Endothelial cell of umbilical vein (primary cell): Measurements from ENCODE around the gene C1orf198. TPM values are rescaled to one million over a fixed set of nuclear protein-coding genes. Genes with fewer than 3 reads are reported as not detected.

Experiments used
- BruUV-seq: library from RNA; stranded (reverse); fragments of 400-500 nt; replicated peaks from 2 replicates; lab custom pipeline; 2021; lab: Mats Ljungman, UMichigan
- CTCF ChIA-PET: fragments of 300-600, 350-600 bp; sonication (Branson Sonifier 250); formaldehyde crosslinking; loops from one replicate; lab custom pipeline; 2021; ENCODE audit warnings: antibody characterized with exemption, inconsistent platforms; lab: Charles Lee
- POLR2A ChIA-PET: fragments of 300-600, 350-600 bp; sonication (Branson Sonifier 250); formaldehyde crosslinking; loops from one replicate; lab custom pipeline; 2021; ENCODE audit warnings: antibody characterized with exemption, inconsistent platforms; lab: Charles Lee
- DNase-seq: peaks from one replicate; pipeline ENCODE4 v3.0.0-alpha.2; 2011; ENCODE audit warnings: low read depth, low spot score
- FAIRE-seq: peaks from 2 replicates; lab custom pipeline; 2011; peaks lifted over from hg19 to GRCh38; lab: Jason Lieb, UNC
- H2AFZ ChIP-seq: 2 replicates; pipeline ENCODE4 v1.6.0; 2012; ENCODE audit warnings: low read depth, low read length, control low read depth, inconsistent platforms
- H3K27ac ChIP-seq: 2 replicates; pipeline ENCODE4 v1.5.1; 2011; ENCODE audit warnings: low read depth, mild to moderate bottlenecking, control low read depth, low read length, moderate library complexity; ENCODE audit not compliant: insufficient read depth
- H3K27me3 ChIP-seq, 2 experiments: 2 replicates each; pipeline versions ENCODE4 v1.6.0 to v1.6.1; 2011; ENCODE audit warnings: low read length in 2 of 2, mixed read lengths in 1 of 2; ENCODE audit not compliant: control insufficient read depth in 2 of 2, insufficient read depth in 2 of 2
- H3K36me3 ChIP-seq, 2 experiments: 2 replicates in 1 of 2; 3 replicates in 1 of 2; pipeline ENCODE4 v1.5.1; 2011; ENCODE audit warnings: low read length in 2 of 2, mild to moderate bottlenecking in 1 of 2, moderate library complexity in 1 of 2; ENCODE audit not compliant: control insufficient read depth in 2 of 2, insufficient read depth in 2 of 2; ENCODE audit errors: extremely low read depth in 1 of 2
- H3K4me1 ChIP-seq: 3 replicates; pipeline ENCODE4 v1.5.1; 2011; ENCODE audit warnings: mild to moderate bottlenecking, low read length; ENCODE audit not compliant: control insufficient read depth, insufficient read depth; ENCODE audit errors: extremely low read depth
- H3K4me2 ChIP-seq: 2 replicates; pipeline ENCODE4 v1.6.1; 2011; ENCODE audit warnings: low read length, control low read depth, mixed read lengths; ENCODE audit not compliant: insufficient read depth
- H3K4me3 ChIP-seq, 3 experiments: fragments of 200-600 bp in 1 of 3; sonication (generic), shearing (Covaris generic) in 1 of 3; replicated peaks in 1 of 3; 2 replicates each; pipeline ENCODE4 v1.5.1; 2011 to 2016; ENCODE audit warnings: control low read depth in 3 of 3, low read length in 3 of 3, mild to moderate bottlenecking in 2 of 3, inconsistent platforms in 1 of 3, low read depth in 1 of 3, moderate library complexity in 1 of 3; ENCODE audit not compliant: insufficient read depth in 1 of 3
- H3K79me2 ChIP-seq: 2 replicates; pipeline ENCODE4 v1.6.0; 2012; ENCODE audit warnings: low read length, inconsistent platforms; ENCODE audit not compliant: control insufficient read depth, insufficient read depth
- H3K9ac ChIP-seq: replicated peaks from 2 replicates; pipeline ENCODE3; 2011; ENCODE audit warnings: low read length, control low read depth; ENCODE audit not compliant: insufficient read depth; ENCODE audit errors: extremely low read depth
- H3K9me1 ChIP-seq: replicated peaks from 3 replicates; pipeline ENCODE4 v1.6.0; 2011; ENCODE audit warnings: mild to moderate bottlenecking, low read length; ENCODE audit not compliant: control insufficient read depth, insufficient read depth; ENCODE audit errors: extremely low read depth
- H3K9me3 ChIP-seq: replicated peaks from 2 replicates; pipeline ENCODE4 v1.5.1; 2012; ENCODE audit warnings: low read length, inconsistent platforms; ENCODE audit not compliant: control insufficient read depth, insufficient read depth
- H4K20me1 ChIP-seq: replicated peaks from 2 replicates; pipeline ENCODE3; 2011; ENCODE audit warnings: mild to moderate bottlenecking, low read length; ENCODE audit not compliant: control insufficient read depth, insufficient read depth; ENCODE audit errors: extremely low read depth
- CTCF ChIP-seq, 2 donors: IDR thresholded peaks; 1 replicate in 1 of 2; 2 replicates in 1 of 2; pipeline ENCODE4 v1.5.1; 2011; ENCODE audit warnings: low read length in 2 of 2, mild to moderate bottlenecking in 2 of 2, moderate library complexity in 2 of 2, control low read depth in 1 of 2, inconsistent platforms in 1 of 2, low read depth in 1 of 2; ENCODE audit not compliant: insufficient read depth in 1 of 2; ENCODE audit errors: extremely low read depth in 1 of 2
- EZH2 ChIP-seq: IDR thresholded peaks from 2 replicates; pipeline ENCODE4 v1.6.1; 2012; ENCODE audit warnings: borderline replicate concordance, low read depth, mild to moderate bottlenecking, moderate library complexity, low read length, inconsistent platforms; ENCODE audit not compliant: severe bottlenecking
- FOS ChIP-seq: IDR thresholded peaks from 2 replicates; pipeline ENCODE4 v1.6.1; 2011; ENCODE audit warnings: mild to moderate bottlenecking, low read length, moderate library complexity, borderline replicate concordance; ENCODE audit not compliant: insufficient read depth
- GATA2 ChIP-seq: IDR thresholded peaks from 2 replicates; pipeline ENCODE4 v1.7.0; 2011; ENCODE audit warnings: low read depth, mild to moderate bottlenecking, moderate library complexity, mixed read lengths, low read length; ENCODE audit not compliant: insufficient read length, insufficient read depth
- JUN ChIP-seq: IDR thresholded peaks from 2 replicates; pipeline ENCODE4 v1.6.1; 2011; ENCODE audit warnings: borderline replicate concordance, low read depth; ENCODE audit not compliant: insufficient read length, insufficient read depth
- MAX ChIP-seq: IDR thresholded peaks from 2 replicates; pipeline ENCODE4 v1.6.1; 2011; ENCODE audit not compliant: insufficient read depth, insufficient read length
- MYC ChIP-seq: IDR thresholded peaks from one replicate; pipeline ENCODE4 v1.6.1; 2011; ENCODE audit warnings: mild to moderate bottlenecking, low read depth, low read length
- POLR2A ChIP-seq: IDR thresholded peaks from 2 replicates; pipeline ENCODE4 v1.6.1; 2012; ENCODE audit warnings: low read depth, mild to moderate bottlenecking, control low read depth, low read length
- POLR2AphosphoS5 ChIP-seq: IDR thresholded peaks from 2 replicates; pipeline ENCODE4 v1.6.1; 2012; ENCODE audit warnings: low read depth, mild to moderate bottlenecking, control low read depth, low read length, moderate library complexity; ENCODE audit not compliant: insufficient read depth
- dilution Hi-C: fragments of 300-500 bp; cut with MboI; formaldehyde crosslinking; loops from one replicate; pipeline ENCODE4 v1.15.0; 2019; ENCODE audit warnings: low sequenced_read_pairs; ENCODE audit not compliant: extremely low pct_ligation_motif_present
- intact Hi-C: fragments of 100-400 bp; cut with micrococcal nuclease; formaldehyde crosslinking; loops from one replicate; pipeline ENCODE4 v1.10.0; 2022
- polyA plus RNA-seq, 4 experiments: library from polyadenylated mRNA; depleted of rRNA in 3 of 4; stranded (reverse) in 3 of 4; unstranded in 1 of 4; fragments of >200 nt; gene quantifications; 2 replicates each; pipeline versions ENCODE4 v1.2.1 to v1.2.3, GENCODE V29; 2011 to 2012; ENCODE audit warnings: missing spikeins in 1 of 4
- total RNA-seq: library from RNA; stranded (reverse); gene quantifications from 2 replicates; pipeline ENCODE4 v1.2.3, GENCODE V29; 2021

Gene C1orf198
- total and polyA plus RNA-seq, 2 donors (not counting 3 experiments of a cell fraction or from before 2014, with no cell fraction given): 21.2 to 29.2 TPM

GRCh38 chr1:230898144-230898543 lies 29.8 kb upstream of the C1orf198 start:
- ChIA-PET POLR2A (no interaction called here), CTCF (interaction anchor here (1.1 to 1.6 kb wide), 2 partner anchors 11 to 313 kb away, joined by 3 to 5 read pairs; no protein-coding TSS in a partner anchor)
- Histone ChIP-seq H3K9me1 (no peaks in the 10 kb centered on the region), H3K27me3 (peaks cover 0 to 3% of the 10 kb centered on the region in 2 experiments), H3K79me2 (no peaks in the 10 kb centered on the region), H3K9ac (no peak overlapping the region), H3K4me1 (no peaks in the 10 kb centered on the region), H3K36me3 (no peaks in the 10 kb centered on the region), H3K4me2 (no peak overlapping the region), H3K27ac (no peak overlapping the region), H3K4me3 (no peak overlapping the region), H3K9me3 (no peaks in the 10 kb centered on the region), H4K20me1 (no peaks in the 10 kb centered on the region), H2AFZ (no peak overlapping the region)
- dilution Hi-C loops: no loop called here
- intact Hi-C loops: no loop called here
- FAIRE-seq: no peak
- no peak for DNase-seq
- TF ChIP-seq FOS: no peak
- TF ChIP-seq POLR2A: no peak
- TF ChIP-seq JUN: no peak
- no peak for TF ChIP-seq POLR2AphosphoS5
- no peak for TF ChIP-seq MYC
- TF ChIP-seq EZH2: no peak
- TF ChIP-seq MAX: no peak
- no peak for TF ChIP-seq CTCF (IDR thresholded peaks at IDR 0.05; ENCODE audit: extremely low read depth in 1 of 2, insufficient read depth in 1 of 2, low read depth in 1 of 2, low read length in 2 of 2)
- TF ChIP-seq GATA2: no peak
- BruUV-seq: no TSS peak
